ENCODE results near the gene FOXA2.

FOXA2 gene

DNA sequence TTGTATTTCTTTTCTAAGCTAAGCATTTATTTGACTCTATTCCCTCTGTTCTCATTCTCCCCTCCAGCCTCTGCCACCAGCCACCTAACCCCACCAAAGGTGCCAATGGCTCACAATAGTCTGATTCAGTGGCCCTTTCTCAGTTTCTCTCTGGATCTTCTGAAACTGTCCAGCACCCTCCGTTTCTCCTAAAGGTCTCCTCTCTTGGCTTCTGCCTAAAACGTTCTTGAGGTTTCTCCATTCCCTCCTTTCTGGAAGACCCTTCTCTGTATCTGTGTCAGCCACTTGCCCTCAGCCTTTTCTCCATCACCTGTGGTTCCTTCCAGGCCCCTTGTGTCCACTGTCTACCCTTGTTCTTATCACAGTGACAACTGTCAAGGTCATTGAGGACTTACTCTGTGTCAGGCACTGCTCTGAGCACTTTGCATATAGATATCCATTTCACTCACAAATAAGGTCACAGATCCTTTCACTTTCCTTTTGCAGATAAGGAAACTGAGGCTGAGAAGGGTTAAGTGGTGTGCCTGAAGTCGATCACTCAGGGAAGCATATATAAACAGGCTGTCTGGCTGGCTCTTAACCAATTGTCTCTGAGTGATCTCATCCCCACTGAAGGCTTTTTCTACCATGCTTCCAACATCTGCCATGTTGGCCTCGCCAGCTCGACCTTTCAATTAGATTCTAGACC, 48.1 kb downstream of the FOXA2 start:
- DNase-seq: no peak

DNA sequence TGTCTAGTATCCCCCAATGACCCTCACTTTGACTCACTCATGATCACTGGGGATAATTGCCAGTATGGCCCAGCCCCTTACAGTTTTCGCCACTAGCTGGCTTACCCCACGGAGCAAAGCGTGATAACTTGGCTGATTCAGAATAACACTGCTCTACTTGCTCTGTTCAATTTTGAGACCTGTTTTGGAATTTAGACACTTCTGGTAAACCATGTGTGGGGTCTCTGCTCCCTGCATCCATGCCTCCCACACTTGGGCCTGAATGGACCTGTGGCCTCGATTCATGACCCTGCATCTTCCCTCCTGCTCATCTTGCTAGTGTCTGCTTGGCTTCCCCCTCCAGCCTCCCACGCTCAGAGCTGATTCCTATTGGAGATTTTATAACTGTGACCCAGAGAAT, 48.9 kb downstream of the FOXA2 start:
- DNase-seq: no peak

DNA sequence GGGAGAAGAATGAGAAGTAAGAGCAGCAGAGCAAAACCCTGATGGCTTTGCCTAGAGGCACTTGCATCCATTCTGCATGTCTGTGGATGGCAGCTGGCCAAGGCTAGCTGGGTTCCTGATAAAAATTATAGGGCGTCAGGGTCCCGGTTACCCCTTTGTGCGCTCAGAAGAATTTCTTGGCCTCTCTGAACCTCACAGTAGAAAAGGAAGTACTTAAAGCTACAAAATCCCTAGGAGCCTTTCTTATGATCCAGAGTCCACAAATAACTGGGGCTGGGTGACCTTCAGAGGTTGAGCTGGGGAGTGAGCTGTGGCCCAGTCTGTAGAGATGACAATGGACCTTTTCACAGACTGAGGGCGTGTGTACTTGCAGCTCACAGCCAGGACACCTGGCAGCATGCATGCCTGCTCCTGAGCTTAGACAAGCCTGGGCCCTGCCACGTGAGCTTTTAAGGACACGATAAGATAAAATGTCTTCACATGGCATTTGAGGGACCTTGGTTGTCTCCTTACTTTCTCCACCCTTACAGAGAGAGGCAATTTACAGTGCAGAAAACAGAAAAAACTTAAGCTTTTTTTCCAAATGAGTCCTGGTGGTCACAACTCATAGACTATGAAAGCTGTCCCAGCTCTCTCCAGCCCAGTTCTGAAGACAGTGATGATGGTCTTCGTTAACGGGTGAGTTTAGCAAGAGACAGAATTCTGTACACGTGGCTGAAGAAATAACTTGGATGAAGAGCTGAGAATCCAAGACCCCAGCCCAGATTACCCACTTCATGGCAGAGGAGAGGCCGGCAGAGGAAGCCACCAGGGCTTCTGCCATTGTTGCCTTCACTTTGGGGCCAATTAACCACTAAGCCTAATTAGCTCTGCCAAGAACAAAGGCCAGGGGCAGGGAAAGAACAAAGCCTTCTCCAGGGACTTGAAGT, 50.3 kb downstream of the FOXA2 start:
- DNase-seq: no peak

DNA sequence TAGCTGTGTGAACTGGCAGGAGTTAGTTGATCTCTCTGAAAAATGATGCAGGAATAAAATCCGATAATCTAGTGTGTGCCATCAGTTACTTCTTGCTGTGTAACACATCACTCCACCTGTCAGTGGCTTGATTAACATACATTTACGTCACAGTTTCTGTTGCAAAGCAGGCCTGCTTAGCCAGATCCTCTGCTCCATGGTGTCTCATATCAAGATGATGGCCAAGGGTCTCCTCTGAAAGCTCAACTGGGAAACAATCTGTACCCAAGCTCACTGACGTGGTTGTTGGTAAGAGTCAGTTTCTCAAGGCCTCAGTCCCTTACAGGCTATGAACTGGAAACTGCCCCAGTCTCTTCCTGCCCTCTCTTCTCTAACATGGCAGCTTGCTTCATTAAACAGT, 51.8 kb downstream of the FOXA2 start:
- no peak for DNase-seq

DNA sequence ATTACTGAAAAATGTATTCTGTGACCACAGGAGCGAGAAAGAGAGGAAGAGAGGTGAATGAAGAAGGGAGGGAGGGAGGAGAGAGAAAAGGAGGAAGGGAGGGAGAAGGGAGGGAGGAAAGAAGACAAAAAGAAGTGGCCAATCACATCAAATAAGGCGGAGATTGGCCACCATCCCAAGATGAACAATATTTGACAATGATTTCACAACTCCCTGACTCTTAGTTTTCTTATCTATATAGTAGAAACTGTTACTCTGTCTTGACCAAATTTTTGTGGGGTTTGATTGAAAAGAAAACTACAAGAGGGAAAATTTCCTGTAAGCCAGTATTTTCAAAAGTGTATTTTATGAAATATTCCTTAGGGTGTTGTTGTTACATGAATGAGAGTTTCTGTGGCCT, 52.6 kb downstream of the FOXA2 start:
- DNase-seq: no peak

DNA sequence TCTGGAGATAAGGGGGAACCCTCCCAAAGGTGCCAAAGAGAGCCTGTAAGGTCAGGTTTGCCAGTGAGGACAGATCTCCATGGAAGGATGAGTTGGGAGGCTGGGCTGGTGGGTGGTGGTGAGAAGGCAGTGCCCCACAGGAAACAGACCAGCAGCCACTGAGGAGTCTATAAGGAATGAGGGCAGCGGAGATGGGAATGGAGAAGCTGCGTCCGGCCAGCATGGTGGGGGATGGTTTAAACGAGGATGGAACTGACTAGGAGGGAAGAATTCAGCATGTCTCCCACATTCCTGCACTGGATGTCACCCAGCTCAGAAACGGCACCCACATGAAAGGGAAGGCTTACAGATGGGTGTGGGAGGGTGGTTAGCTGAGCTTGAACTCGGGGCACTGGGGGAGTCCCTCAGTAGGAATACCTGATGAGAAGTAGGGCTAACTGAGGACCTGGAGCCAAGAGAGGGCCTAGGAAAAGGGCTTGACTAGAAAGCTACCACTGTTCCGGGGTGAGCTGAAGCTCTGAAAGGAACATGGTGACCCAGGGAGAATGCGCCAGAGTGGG, 53.2 kb downstream of the FOXA2 start:
- DNase-seq: no peak

Data from fibroblast of skin of right quadriceps (primary cell).